HFFc6 (cell line): ENCODE results near the gene SBNO2. TPM values are rescaled to one million over a fixed set of nuclear protein-coding genes. Genes with fewer than 3 reads are reported as not detected.

ENCODE experiments used
- DNase-seq: peaks from one replicate; pipeline ENCODE4 v3.0.0-alpha.2; 2018
- H3K27ac Mint-ChIP-seq: 2 replicates; pipeline ENCODE4 v1.8.0; 2020; ENCODE audit warnings: mild to moderate bottlenecking, mixed read lengths
- H3K27me3 Mint-ChIP-seq: 2 replicates; pipeline ENCODE4 v1.8.0; 2021; ENCODE audit warnings: mild to moderate bottlenecking, moderate library complexity, mixed read lengths; ENCODE audit not compliant: insufficient read depth
- H3K36me3 Mint-ChIP-seq: 2 replicates; pipeline ENCODE4 v1.8.0; 2021; ENCODE audit warnings: low read depth, mixed read lengths
- H3K4me1 Mint-ChIP-seq: 2 replicates; pipeline ENCODE4 v1.8.0; 2020; ENCODE audit warnings: low read depth, mixed read lengths
- H3K4me3 Mint-ChIP-seq: 2 replicates; pipeline ENCODE4 v1.8.0; 2020; ENCODE audit warnings: mild to moderate bottlenecking, moderate library complexity, mixed read lengths
- H3K9me3 Mint-ChIP-seq: 2 replicates; pipeline ENCODE4 v1.8.0; 2020; ENCODE audit warnings: mild to moderate bottlenecking, mixed read lengths
- CTCF ChIP-seq: fragments of 200-600 bp; sonication (generic); IDR thresholded peaks from 2 replicates; pipeline ENCODE4 v1.5.0; 2021; ENCODE audit warnings: antibody characterized with exemption, mild to moderate bottlenecking
- total RNA-seq, 6 experiments: library from RNA; stranded (reverse); fragmentation: NEBNext Ultra II Directional; extraction: Animal tissue kit (Norgen Biotek cat#: 25700); gene quantifications; 2 replicates in 1 of 6; 3 replicates in 5 of 6; pipeline ENCODE4 v1.2.3, GENCODE V29; 2021

Gene SBNO2
- total RNA-seq, 6 experiments from 2014 or later: 33.7 to 49.8 (median 41.5) TPM

GRCh38 chr19:1058112-1058511 lies 116.0 kb downstream of the SBNO2 start:
- Mint-ChIP-seq H3K4me3 (no peak overlapping the region), H3K9me3 (peaks cover 26% of the 10 kb centered on the region; the same call in 1 of the 2 replicates), H3K27ac (no peak overlapping the region), H3K27me3 (peaks cover 3% of the 10 kb centered on the region), H3K36me3 (peaks cover 12% of the 10 kb centered on the region; the same call in 1 of the 2 replicates), H3K4me1 (no peaks in the 10 kb centered on the region)
- no peak for TF ChIP-seq CTCF
- no peak for DNase-seq

Other genes with a start within 250 kb of the SBNO2 start
- gene ARID3A, start 248.2 kb downstream of the SBNO2 start, total RNA-seq: 10 to 100 TPM; 35.1 to 44.2 (median 38.4) TPM
- gene WDR18, start 189.9 kb downstream of the SBNO2 start, total RNA-seq: 10 to 100 TPM; 47.5 to 55.8 (median 51.3) TPM
- under 1 TPM; 0.34 to 0.66 (median 0.41) TPM for gene GRIN3B, start 173.8 kb downstream of the SBNO2 start, total RNA-seq
- 100 to 1,000 TPM; 127 to 164 (median 149) TPM for gene TMEM259, start 153.1 kb downstream of the SBNO2 start, total RNA-seq
- not detected for gene RNU6-2, start 152.7 kb downstream of the SBNO2 start, total RNA-seq
- 100 to 1,000 TPM; 483 to 579 (median 507) TPM for gene CNN2, start 147.7 kb downstream of the SBNO2 start, total RNA-seq
- gene ABCA7, start 134.2 kb downstream of the SBNO2 start, total RNA-seq: 1 to 10 TPM; 4.6 to 8.1 (median 6.6) TPM
- under 1 TPM; 0.28 to 0.74 (median 0.60) TPM for gene ARHGAP45, start 107.1 kb downstream of the SBNO2 start, total RNA-seq
- gene POLR2E, start 78.9 kb downstream of the SBNO2 start, total RNA-seq: 100 to 1,000 TPM; 224 to 289 (median 250) TPM
- 100 to 1,000 TPM; 193 to 237 (median 223) TPM for gene GPX4, start 70.3 kb downstream of the SBNO2 start, total RNA-seq
- 10 to 100 TPM; 52.9 to 59.1 (median 56.7) TPM for gene STK11, start 31.5 kb upstream of the SBNO2 start, total RNA-seq
- gene CBARP, start 63.7 kb upstream of the SBNO2 start, total RNA-seq: 10 to 100 TPM in 1 of 6 experiments, 1 to 10 TPM in 5; 7.6 to 12.7 (median 8.6) TPM
- gene ATP5F1D, start 67.5 kb upstream of the SBNO2 start, total RNA-seq: 100 to 1,000 TPM; 190 to 243 (median 217) TPM
- 10 to 100 TPM; 58.4 to 73.3 (median 67.4) TPM for gene MIDN, start 74.3 kb upstream of the SBNO2 start, total RNA-seq
- 100 to 1,000 TPM; 160 to 243 (median 190) TPM for gene CIRBP, start 95.1 kb upstream of the SBNO2 start, total RNA-seq
- gene FAM174C, start 101.3 kb upstream of the SBNO2 start, total RNA-seq: 10 to 100 TPM; 54.2 to 77.6 (median 63.8) TPM
- not detected for gene EFNA2, start 111.6 kb upstream of the SBNO2 start, total RNA-seq
- 100 to 1,000 TPM in 2 of 6 experiments, 10 to 100 TPM in 4; 91.9 to 105 (median 97.6) TPM for gene NDUFS7, start 209.6 kb upstream of the SBNO2 start, total RNA-seq
- 10 to 100 TPM; 55.2 to 71.3 (median 67.7) TPM for gene GAMT, start 227.3 kb upstream of the SBNO2 start, total RNA-seq
- 100 to 1,000 TPM in 4 of 6 experiments, 10 to 100 TPM in 2; 87.2 to 109 (median 103) TPM for gene DAZAP1, start 233.3 kb upstream of the SBNO2 start, total RNA-seq